Articular chondrocyte of knee joint (primary cell): ENCODE data around the gene ZFP37. TPM values are rescaled to one million over a fixed set of nuclear protein-coding genes. Genes with fewer than 3 reads are reported as not detected.

ENCODE experiments used
- total RNA-seq: library from RNA; depleted of rRNA; stranded (reverse); fragments of >200 nt; gene quantifications from 2 replicates; pipeline ENCODE4 v1.2.3, GENCODE V29; 2012

Gene ZFP37
- 4.4 and 6.8 TPM in 2 replicates for total RNA-seq

GRCh38 chr9:113056191-113057106 lies at the start of gene ZFP37:
Gene ZFP37, minus strand, starts transcription at chr9:113056724. Its CDS starts 36 bp downstream, at chr9:113056688.

GRCh38 chr9:113011911-113012381 lies 44.6 kb downstream of the ZFP37 start, which contains the start of gene ZNF883:
Gene ZNF883, minus strand, starts transcription at chr9:113012192.

Other genes with a start within 250 kb of the ZFP37 start
- 0.11 TPM in 1 of 2 replicates, not detected in the other for gene SLC46A2, start 165.8 kb downstream of the ZFP37 start, total RNA-seq
- 10.3 and 16.1 TPM in 2 replicates for gene ZNF883, start 44.5 kb downstream of the ZFP37 start, total RNA-seq
- 33.3 and 39.0 TPM in 2 replicates for gene SLC31A2, start 94.3 kb upstream of the ZFP37 start, total RNA-seq
- 32.9 and 35.5 TPM in 2 replicates for gene FKBP15, start 164.6 kb upstream of the ZFP37 start, total RNA-seq
- 37.4 and 39.3 TPM in 2 replicates for gene SLC31A1, start 164.8 kb upstream of the ZFP37 start, total RNA-seq
- 46.4 and 60.4 TPM in 2 replicates for gene CDC26, start 218.8 kb upstream of the ZFP37 start, total RNA-seq
- gene PRPF4, start 218.9 kb upstream of the ZFP37 start, total RNA-seq: 20.9 and 25.6 TPM in 2 replicates
- not detected in 2 replicates for gene RNF183, start 246.7 kb upstream of the ZFP37 start, total RNA-seq